Thyroid gland (tissue), 4 donors: Measurements from ENCODE around the gene ZNF672. TPM values are rescaled to one million over a fixed set of nuclear protein-coding genes. Genes with fewer than 3 reads are reported as not detected.

ENCODE experiments used
- DNase-seq, 2 donors: peaks; one replicate each; pipeline ENCODE4 v3.0.0-alpha.2; 2019
- H3K27ac ChIP-seq, 3 donors: fragments of 200-600 bp; sonication (generic); 1 replicate in 2 of 3; 2 replicates in 1 of 3; pipeline ENCODE4 v1.5.1; 2016 to 2019; ENCODE audit warnings: mild to moderate bottlenecking in 1 of 3, moderate library complexity in 1 of 3
- H3K27me3 ChIP-seq: fragments of 200-600 bp; sonication (generic); one replicate; pipeline ENCODE4 v1.5.1; 2019
- H3K36me3 ChIP-seq, 2 donors: fragments of 200-600 bp; sonication (generic); one replicate each; pipeline ENCODE4 v1.5.1; 2016 to 2019
- H3K4me1 ChIP-seq, 2 donors: fragments of 200-600 bp; sonication (generic); one replicate each; pipeline ENCODE4 v1.5.1; 2017 to 2019
- H3K4me3 ChIP-seq, 3 donors: fragments of 200-600 bp; sonication (generic); replicated peaks in 1 of 3; 1 replicate in 2 of 3; 2 replicates in 1 of 3; pipeline ENCODE4 v1.5.1; 2016; ENCODE audit warnings: mild to moderate bottlenecking in 1 of 3
- H3K9me3 ChIP-seq: fragments of 200-600 bp; sonication (generic); one replicate; pipeline ENCODE4 v1.5.1; 2017
- POLR2A ChIP-seq, 2 donors: fragments of 450-650 bp; IDR thresholded peaks; one replicate each; pipeline ENCODE4 v1.6.1; 2017; ENCODE audit warnings: antibody characterized with exemption in 2 of 2, mild to moderate bottlenecking in 2 of 2, moderate library complexity in 1 of 2
- WGBS, 2 donors: methylation state at CpG; one replicate each; pipeline ENCODE4 v1.1.5; 2017; 5-methylcytosine and 5-hydroxymethylcytosine counted together
- intact Hi-C: fragments of 100-400 bp; cut with DNase I; formaldehyde crosslinking; loops from one replicate; pipeline ENCODE4 v1.15.1; 2023
- total RNA-seq, 4 donors: library from RNA; depleted of rRNA; stranded (reverse); fragments of >200 nt; gene quantifications; one replicate each; pipeline ENCODE4 v1.2.3, GENCODE V29; 2016
- TF ChIP-seq, protein P1 (sequence below), 6 experiments: fragments of 200-600 bp in 3 of 6; fragments of 450-650 bp in 3 of 6; sonication (generic) in 3 of 6; IDR thresholded peaks; one replicate each; pipeline ENCODE4 v1.5.1; 2016 to 2019; ENCODE audit warnings: antibody characterized with exemption in 6 of 6, mild to moderate bottlenecking in 2 of 6, inconsistent platforms in 1 of 6, moderate library complexity in 1 of 6

ZNF672 gene
- total RNA-seq, 4 donors from 2014 or later, result 43.5 to 82.2 (median 53.7) TPM

DNA sequence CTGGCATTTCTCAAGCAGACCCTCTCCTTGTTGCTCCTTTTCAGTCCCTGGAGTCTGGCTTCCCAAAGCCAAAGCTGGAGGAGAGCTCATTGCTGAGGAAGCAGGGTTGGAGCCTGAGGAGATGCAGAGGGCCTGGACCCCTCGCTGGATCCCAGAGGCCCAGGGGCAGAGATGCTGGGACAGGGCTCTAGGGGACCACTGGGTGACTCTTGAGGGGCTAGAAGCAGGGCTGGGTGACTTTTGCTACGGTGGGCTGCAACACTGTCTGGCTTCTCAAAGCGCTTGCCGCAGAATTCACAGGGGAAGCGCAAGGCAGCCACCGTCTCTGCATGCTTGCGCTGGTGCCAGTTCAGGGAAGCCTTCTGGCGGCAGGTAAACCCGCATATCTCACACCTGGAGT lies 12.1 kb downstream of the ZNF672 start:
- TF ChIP-seq, protein P1, sequence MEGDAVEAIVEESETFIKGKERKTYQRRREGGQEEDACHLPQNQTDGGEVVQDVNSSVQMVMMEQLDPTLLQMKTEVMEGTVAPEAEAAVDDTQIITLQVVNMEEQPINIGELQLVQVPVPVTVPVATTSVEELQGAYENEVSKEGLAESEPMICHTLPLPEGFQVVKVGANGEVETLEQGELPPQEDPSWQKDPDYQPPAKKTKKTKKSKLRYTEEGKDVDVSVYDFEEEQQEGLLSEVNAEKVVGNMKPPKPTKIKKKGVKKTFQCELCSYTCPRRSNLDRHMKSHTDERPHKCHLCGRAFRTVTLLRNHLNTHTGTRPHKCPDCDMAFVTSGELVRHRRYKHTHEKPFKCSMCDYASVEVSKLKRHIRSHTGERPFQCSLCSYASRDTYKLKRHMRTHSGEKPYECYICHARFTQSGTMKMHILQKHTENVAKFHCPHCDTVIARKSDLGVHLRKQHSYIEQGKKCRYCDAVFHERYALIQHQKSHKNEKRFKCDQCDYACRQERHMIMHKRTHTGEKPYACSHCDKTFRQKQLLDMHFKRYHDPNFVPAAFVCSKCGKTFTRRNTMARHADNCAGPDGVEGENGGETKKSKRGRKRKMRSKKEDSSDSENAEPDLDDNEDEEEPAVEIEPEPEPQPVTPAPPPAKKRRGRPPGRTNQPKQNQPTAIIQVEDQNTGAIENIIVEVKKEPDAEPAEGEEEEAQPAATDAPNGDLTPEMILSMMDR (IDR thresholded peaks at IDR 0.05), result no peak
- 84 to 94% methylated on average over 3 to 9 of the region's 9 CpGs for WGBS, 2 donors
- Histone ChIP-seq H3K4me1 (no peaks in the 10 kb centered on the region), H3K9me3 (no peaks in the 10 kb centered on the region), H3K4me3 (no peak overlapping the region), H3K27me3 (no peaks in the 10 kb centered on the region), H3K36me3 (peaks cover 42 to 44% of the 10 kb centered on the region in 2 donors), H3K27ac (no peak overlapping the region)
- DNase-seq, result no peak
- intact Hi-C loops, result no loop called here

DNA sequence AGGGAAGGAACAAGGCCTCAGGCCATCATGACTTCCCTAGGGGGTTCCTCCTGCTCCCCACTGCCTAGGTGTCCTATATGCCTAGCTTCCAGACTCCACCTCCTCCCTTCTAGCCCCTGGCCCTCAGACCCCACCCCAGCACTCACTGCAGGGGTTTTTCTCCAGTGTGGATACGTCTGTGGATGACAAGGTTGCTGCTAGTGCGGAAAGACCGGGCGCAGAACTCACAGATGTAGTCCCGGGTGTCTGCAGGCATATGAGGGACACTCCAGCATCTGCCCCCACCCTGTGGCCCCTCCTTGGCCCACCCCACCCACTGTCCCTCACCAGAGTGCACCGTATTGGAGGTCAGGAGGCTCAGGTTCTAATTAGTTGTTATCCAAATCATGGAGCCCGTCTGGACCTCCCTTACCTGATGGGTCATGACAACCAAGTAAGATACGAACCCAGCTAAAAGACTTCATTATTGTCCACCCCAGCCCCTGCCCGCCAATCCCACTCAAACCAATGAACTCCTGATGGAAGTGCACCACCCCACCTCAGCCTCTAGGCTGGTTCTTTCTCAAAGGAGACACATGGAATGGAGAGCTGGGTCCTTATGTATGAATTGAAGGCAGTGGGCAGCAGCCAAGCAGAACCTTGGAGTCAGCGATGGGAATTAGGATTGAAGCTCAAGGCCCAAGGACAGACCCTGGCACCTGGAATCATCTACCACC lies 12.7 kb downstream of the ZNF672 start:
- TF ChIP-seq, protein P1 (IDR thresholded peaks at IDR 0.05), result no peak
- no peak for TF ChIP-seq POLR2A (IDR thresholded peaks at IDR 0.05)
- 87 to 93% methylated on average over 10 of the region's 10 CpGs for WGBS, 2 donors
- intact Hi-C loops, result no loop called here
- no peak for DNase-seq
- no peak overlapping the region for H3K4me3 ChIP-seq
- peaks cover 38% of the 10 kb centered on the region in 2 donors for H3K36me3 ChIP-seq
- no peaks in the 10 kb centered on the region for H3K9me3 ChIP-seq
- H3K4me1 ChIP-seq, result no peaks in the 10 kb centered on the region
- no peak overlapping the region for H3K27ac ChIP-seq
- no peaks in the 10 kb centered on the region for H3K27me3 ChIP-seq

DNA sequence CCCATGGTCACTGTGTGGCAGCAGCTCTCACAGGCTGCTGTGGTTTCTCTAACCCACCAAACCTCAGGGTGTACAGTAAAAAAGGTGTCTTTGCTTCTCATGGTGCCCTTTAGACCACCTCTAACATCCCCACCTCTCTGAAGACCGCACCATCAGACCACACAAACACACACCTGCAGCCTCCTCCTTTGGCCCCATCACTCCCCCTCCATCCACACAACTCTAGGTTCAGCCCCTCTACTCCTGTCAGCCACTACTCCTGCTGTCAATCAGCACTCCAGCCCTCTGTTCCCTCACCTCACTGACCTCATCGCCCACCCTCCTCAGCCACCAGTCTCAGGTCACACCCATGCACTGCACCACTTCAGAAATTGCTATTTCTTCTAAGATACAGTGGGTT lies 13.4 kb downstream of the ZNF672 start:
- no peak for TF ChIP-seq POLR2A (IDR thresholded peaks at IDR 0.05)
- TF ChIP-seq, protein P1 (IDR thresholded peaks at IDR 0.05), result no peak
- H3K27ac ChIP-seq, result no peak overlapping the region
- DNase-seq, result no peak
- 88 to 96% methylated on average over 2 of the region's 2 CpGs for WGBS, 2 donors
- H3K4me3 ChIP-seq, result no peak overlapping the region
- H3K9me3 ChIP-seq, result no peaks in the 10 kb centered on the region
- H3K4me1 ChIP-seq, result no peaks in the 10 kb centered on the region
- H3K27me3 ChIP-seq, result no peaks in the 10 kb centered on the region
- H3K36me3 ChIP-seq, result peaks cover 31 to 34% of the 10 kb centered on the region in 2 donors
- intact Hi-C loops, result no loop called here

DNA sequence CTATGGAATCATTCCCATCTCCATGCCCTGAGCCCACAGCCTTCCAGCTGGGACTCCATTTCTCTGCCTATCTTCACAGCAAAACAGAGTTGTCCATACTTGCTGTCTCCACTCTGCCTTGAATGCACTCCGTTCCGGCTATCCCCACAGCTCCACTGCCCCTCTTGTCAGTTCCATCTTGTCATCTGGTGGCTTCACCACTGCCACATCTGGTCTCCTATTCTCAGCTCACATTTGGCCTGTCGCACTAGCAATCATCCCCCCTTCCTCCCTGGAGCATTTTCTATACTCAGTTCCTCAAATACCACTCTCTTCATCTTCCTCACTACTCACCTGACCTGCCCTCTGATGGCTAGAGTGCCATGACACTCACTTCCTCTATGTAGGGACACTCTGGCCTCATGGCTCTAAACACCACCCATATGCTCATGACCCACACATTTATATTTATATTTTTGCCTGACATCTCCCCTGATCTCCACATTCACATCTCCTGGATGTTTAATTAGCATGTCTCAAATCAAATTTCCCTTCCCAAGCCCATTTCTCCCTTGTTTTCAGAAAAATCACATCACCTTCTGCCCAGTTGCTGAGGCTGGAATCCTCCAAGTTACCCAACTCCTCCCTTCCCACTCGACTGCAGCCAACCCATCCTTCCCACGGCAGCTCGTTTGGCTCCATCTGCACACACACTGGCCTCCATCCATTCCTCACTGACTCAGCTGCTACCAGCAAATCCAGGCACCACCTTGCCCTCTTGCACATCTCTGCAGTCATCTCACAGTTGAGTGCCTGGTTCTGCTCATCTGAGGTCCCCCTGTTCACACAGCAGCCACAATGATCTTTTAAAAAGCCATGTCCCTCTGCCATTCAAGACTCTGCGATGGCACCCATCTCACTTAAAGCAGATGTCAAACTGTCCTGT lies 14.7 kb downstream of the ZNF672 start:
- TF ChIP-seq, protein P1 (IDR thresholded peaks at IDR 0.05), result no peak
- TF ChIP-seq POLR2A (IDR thresholded peaks at IDR 0.05), result no peak
- H3K4me3 ChIP-seq, result no peak overlapping the region
- H3K9me3 ChIP-seq, result no peaks in the 10 kb centered on the region
- H3K4me1 ChIP-seq, result peaks cover 8 to 10% of the 10 kb centered on the region in 2 donors
- H3K27me3 ChIP-seq, result no peaks in the 10 kb centered on the region
- no peak for DNase-seq
- H3K36me3 ChIP-seq, result peaks cover 18 to 22% of the 10 kb centered on the region in 2 donors
- intact Hi-C loops, result no loop called here
- H3K27ac ChIP-seq, result no peak overlapping the region
- 84 to 87% methylated on average over 7 of the region's 7 CpGs for WGBS, 2 donors
